OCI-LY1 (cell line): ENCODE measurements around the gene PTPN11.

Source experiments
- CTCF ChIP-seq: fragments of 200-600 bp; sonication (generic), shearing (Covaris generic); IDR thresholded peaks from 2 replicates; pipeline ENCODE4 v1.5.1; 2017; ENCODE audit warnings: mild to moderate bottlenecking, antibody characterized with exemption, low read length, moderate library complexity, mixed read lengths
- EZH2 ChIP-seq: fragments of 200-600 bp; sonication (generic), shearing (Covaris generic); IDR thresholded peaks from 2 replicates; pipeline ENCODE4 v1.8.0; 2017; ENCODE audit warnings: borderline replicate concordance, mixed run types, mild to moderate bottlenecking, antibody characterized with exemption, low read length, moderate library complexity, mixed read lengths

- no peak for TF ChIP-seq CTCF
- TF ChIP-seq EZH2: no peak
Measured at GRCh38 chr12:112439769-112440168, 21.0 kb downstream of the PTPN11 start.
